ENCODE results near the gene OR6X1.
"Not testable (repeated sequence)": the region's sequence is repeated elsewhere in the genome, so short reads cannot be mapped to it uniquely, and the experiment has no call there.

GRCh38 chr11:123748349-123748748 lies 6.0 kb downstream of the OR6X1 start:
- not testable (repeated sequence) for TF ChIP-seq CREM (CRISPR knock-in tag; IDR thresholded peaks at IDR 0.05); USF1 (CRISPR knock-in tag; IDR thresholded peaks at IDR 0.05); STAT6 (CRISPR knock-in tag; conservative IDR thresholded peaks at IDR 0.05; ENCODE audit: low read depth); CTCF (IDR thresholded peaks at IDR 0.05); ZBTB43 (CRISPR knock-in tag; IDR thresholded peaks at IDR 0.05); ZNF281 (CRISPR knock-in tag; IDR thresholded peaks at IDR 0.05); IRF1 (CRISPR knock-in tag; IDR thresholded peaks at IDR 0.05); MAX (CRISPR knock-in tag; IDR thresholded peaks at IDR 0.05); USF2 (CRISPR knock-in tag; IDR thresholded peaks at IDR 0.05); JUN (CRISPR knock-in tag; IDR thresholded peaks at IDR 0.05); MXD4 (CRISPR knock-in tag; IDR thresholded peaks at IDR 0.05; ENCODE audit: borderline replicate concordance)
